ENCODE measurements around the gene ADARB2.

GRCh38 chr10:1185911-1186682 is 551.2 kb downstream of the ADARB2 start:
- TF ChIP-seq, protein P1, sequence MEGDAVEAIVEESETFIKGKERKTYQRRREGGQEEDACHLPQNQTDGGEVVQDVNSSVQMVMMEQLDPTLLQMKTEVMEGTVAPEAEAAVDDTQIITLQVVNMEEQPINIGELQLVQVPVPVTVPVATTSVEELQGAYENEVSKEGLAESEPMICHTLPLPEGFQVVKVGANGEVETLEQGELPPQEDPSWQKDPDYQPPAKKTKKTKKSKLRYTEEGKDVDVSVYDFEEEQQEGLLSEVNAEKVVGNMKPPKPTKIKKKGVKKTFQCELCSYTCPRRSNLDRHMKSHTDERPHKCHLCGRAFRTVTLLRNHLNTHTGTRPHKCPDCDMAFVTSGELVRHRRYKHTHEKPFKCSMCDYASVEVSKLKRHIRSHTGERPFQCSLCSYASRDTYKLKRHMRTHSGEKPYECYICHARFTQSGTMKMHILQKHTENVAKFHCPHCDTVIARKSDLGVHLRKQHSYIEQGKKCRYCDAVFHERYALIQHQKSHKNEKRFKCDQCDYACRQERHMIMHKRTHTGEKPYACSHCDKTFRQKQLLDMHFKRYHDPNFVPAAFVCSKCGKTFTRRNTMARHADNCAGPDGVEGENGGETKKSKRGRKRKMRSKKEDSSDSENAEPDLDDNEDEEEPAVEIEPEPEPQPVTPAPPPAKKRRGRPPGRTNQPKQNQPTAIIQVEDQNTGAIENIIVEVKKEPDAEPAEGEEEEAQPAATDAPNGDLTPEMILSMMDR (IDR thresholded peaks at IDR 0.05; ENCODE audit: poor library complexity): no peak
- no peak for TF ChIP-seq EZH2phosphoT487 (IDR thresholded peaks at IDR 0.05; ENCODE audit: low read depth, severe bottlenecking, unreplicated experiment)
- TF ChIP-seq EZH2 (IDR thresholded peaks at IDR 0.05; ENCODE audit: borderline replicate concordance): no peak

Measured in hepatocyte (in vitro differentiated cells).